Right lobe of liver (tissue), 4 donors: ENCODE data around the gene SLU7.

ENCODE experiments used
- POLR2A ChIP-seq: fragments of 450-650 bp; IDR thresholded peaks from one replicate; pipeline ENCODE4 v1.6.1; 2017; ENCODE audit warnings: antibody characterized with exemption, mild to moderate bottlenecking
- TF ChIP-seq, protein P1 (sequence below), 4 donors: fragments of 200-600 bp in 3 of 4; fragments of 450-650 bp in 1 of 4; IDR thresholded peaks; one replicate each; pipeline versions ENCODE4 v1.5.1 to v1.8.0; 2016 to 2022; ENCODE audit warnings: antibody characterized with exemption in 4 of 4, mild to moderate bottlenecking in 2 of 4
- donor health status: DM: no; HTN: no; CAD: no.
- donor health status: DM: no; HTN: no; CAD: no.
- donor health status: DM: no; HTN: yes; CAD: no.

DNA sequence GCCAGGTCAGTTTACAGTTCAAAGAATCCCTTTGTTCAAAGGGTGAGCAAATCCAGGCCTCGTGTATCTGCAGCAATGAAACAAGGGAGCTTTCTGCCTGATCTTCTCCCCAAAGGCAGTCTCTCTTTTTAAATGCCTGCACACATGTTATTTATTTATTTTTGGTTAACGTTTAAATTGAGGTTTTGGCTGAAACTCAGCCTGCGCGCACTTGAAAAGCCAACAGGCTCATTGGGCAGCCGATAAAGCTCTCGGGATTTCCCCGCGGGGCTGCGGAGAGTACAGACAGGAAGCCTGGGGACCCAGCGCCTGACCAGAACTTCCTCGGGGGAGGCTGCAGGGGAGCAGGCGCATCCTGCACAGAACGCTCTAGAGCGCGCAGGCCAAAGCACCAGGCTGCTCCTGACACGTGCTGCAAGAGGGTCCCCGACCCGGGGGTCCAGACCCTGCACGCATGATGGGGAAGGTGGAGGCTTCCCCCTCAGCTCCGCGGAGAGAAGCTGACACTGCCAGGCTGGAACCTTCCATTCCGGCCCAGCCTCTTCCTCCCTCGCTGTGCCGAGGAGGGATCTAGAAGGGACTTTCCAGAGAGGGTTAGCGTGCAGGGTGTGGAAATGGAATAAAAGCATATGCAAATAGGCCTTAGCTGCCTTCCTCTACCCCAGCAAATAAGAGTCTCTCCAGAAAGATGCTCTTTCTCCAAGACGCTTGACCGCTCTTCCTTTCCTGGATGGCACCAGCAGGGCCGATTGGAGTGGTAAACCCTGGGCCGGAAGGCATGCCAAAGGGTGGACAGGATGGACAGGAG is 48.9 kb upstream of the SLU7 start:
- TF ChIP-seq POLR2A, result no peak
- TF ChIP-seq, protein P1, sequence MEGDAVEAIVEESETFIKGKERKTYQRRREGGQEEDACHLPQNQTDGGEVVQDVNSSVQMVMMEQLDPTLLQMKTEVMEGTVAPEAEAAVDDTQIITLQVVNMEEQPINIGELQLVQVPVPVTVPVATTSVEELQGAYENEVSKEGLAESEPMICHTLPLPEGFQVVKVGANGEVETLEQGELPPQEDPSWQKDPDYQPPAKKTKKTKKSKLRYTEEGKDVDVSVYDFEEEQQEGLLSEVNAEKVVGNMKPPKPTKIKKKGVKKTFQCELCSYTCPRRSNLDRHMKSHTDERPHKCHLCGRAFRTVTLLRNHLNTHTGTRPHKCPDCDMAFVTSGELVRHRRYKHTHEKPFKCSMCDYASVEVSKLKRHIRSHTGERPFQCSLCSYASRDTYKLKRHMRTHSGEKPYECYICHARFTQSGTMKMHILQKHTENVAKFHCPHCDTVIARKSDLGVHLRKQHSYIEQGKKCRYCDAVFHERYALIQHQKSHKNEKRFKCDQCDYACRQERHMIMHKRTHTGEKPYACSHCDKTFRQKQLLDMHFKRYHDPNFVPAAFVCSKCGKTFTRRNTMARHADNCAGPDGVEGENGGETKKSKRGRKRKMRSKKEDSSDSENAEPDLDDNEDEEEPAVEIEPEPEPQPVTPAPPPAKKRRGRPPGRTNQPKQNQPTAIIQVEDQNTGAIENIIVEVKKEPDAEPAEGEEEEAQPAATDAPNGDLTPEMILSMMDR (IDR thresholded peaks at IDR 0.05), result no peak
